Mucosa of rectum (tissue), 2 donors: ENCODE results near the gene ENTPD6.

Experiments used
- H3K27ac ChIP-seq, 2 donors: one replicate each; pipeline ENCODE4 v1.7.0; 2013; ENCODE audit warnings: inconsistent platforms in 2 of 2, low read depth in 2 of 2, low read length in 2 of 2
- H3K27me3 ChIP-seq, 2 donors: one replicate each; pipeline ENCODE4 v1.7.0; 2013; ENCODE audit warnings: low read length in 2 of 2; ENCODE audit not compliant: control insufficient read depth in 2 of 2, insufficient read depth in 2 of 2
- H3K36me3 ChIP-seq, 2 donors: one replicate each; pipeline ENCODE4 v1.7.0; 2013; ENCODE audit warnings: low read length in 2 of 2; ENCODE audit not compliant: control insufficient read depth in 2 of 2, insufficient read depth in 2 of 2
- H3K4me1 ChIP-seq, 2 donors: one replicate each; pipeline ENCODE4 v1.7.0; 2013; ENCODE audit warnings: low read length in 2 of 2, mild to moderate bottlenecking in 1 of 2; ENCODE audit not compliant: control insufficient read depth in 2 of 2, insufficient read depth in 2 of 2
- H3K4me3 ChIP-seq, 2 donors: one replicate each; pipeline ENCODE4 v1.7.0; 2013; ENCODE audit warnings: low read length in 2 of 2
- H3K9ac ChIP-seq, 2 donors: one replicate each; pipeline ENCODE4 v1.7.0; 2013; ENCODE audit warnings: low read length in 2 of 2, low read depth in 1 of 2, mild to moderate bottlenecking in 1 of 2
- H3K9me3 ChIP-seq, 2 donors: one replicate each; pipeline ENCODE4 v1.7.0; 2013; ENCODE audit warnings: low read length in 2 of 2; ENCODE audit not compliant: control insufficient read depth in 2 of 2
- donor health status: healthy.
- donor health status: Normal muscosa, but diverticular disease.

Gene ENTPD6

DNA sequence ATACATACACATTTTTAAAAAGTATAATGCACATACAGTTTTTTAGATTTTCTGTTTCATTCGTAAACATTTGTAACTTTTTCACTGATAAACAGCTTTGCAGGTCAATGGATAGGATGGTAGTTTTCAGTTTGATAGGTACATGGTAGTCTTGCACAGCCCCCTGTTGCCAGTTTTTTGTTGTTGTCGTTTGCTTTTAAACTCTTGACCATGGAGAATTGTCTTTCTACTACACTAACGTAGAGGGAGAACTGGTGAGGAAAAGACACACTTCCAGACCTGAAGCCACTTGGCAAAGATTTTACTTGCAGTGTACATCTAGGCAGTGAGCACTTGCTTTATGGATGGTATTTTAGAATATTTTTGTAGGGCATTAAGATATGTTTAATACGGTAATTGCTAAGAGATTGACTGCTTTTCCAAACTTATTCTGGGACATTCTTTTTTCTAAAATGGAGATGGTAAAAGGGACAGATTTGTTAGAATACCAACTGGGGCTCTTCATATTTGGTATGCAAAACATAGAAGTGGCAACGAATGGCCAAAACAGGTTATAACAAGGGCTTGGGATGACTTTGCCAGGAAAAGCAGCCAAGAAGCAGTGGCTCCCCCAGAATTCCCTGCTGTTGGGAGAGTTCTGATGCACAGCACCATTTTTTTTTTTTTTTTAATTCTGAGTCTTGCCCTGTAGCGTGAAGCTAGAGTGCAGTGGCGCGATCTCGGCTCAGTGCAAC lies 53.9 kb downstream of the ENTPD6 start:
- peaks cover 4 to 6% of the 10 kb centered on the region in 2 donors for H3K36me3 ChIP-seq
- H3K9ac ChIP-seq = peak overlapping the region; percentile 92 to 93
- peaks cover 43 to 60% of the 10 kb centered on the region in 2 donors for H3K4me1 ChIP-seq
- H3K9me3 ChIP-seq = no peaks in the 10 kb centered on the region
- H3K27ac ChIP-seq = peak overlapping the region; percentile 63 to 96
- H3K4me3 ChIP-seq = peak overlapping the region; percentile 91 to 93
- H3K27me3 ChIP-seq = no peaks in the 10 kb centered on the region

DNA sequence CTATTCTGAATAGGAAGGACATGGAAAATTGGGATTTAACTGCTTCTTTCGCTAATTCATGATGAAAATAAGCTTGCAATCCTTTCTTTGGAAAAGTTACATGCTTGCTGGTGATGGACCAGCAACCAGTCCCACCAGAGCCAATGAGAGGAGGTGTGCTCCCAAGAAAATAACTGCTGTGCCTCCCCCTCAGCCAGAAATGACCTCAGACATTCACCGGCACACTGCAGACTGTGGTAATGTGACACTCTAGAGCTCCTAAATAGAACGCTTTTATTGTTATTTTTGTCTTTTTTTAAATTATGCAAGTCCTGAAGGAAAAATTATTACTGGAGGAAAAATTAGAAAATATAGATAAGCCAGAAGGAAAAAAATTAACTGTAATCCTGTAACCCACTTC lies 55.0 kb downstream of the ENTPD6 start:
- Histone ChIP-seq H3K27me3 (no peaks in the 10 kb centered on the region), H3K4me3 (peak overlapping the region; percentile 91 to 93), H3K27ac (peak overlapping the region; percentile 63 to 96), H3K4me1 (peaks cover 49 to 70% of the 10 kb centered on the region in 2 donors), H3K36me3 (peaks cover 4 to 9% of the 10 kb centered on the region in 2 donors), H3K9me3 (no peaks in the 10 kb centered on the region), H3K9ac (peak overlapping the region in 1 of 2 donors; percentile 92)

DNA sequence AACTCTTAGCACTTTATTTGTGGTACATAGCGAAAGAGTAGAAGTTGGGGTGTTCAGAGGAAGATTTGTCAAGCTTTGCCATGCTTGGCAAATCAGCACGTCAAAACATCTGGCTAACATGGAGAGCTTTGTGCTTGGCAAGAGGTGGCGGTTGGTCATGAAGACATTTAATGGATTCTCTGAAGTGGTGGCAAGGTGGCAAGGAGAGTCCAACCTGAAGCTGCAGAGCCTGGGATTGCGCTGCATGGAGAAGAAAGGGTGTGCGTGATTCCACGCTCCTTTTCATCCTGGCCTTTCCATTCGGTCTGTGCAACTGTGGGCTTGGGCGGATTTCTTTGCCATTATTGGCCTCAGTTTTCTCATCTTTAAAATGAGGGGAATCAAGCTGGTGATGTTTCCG lies 55.5 kb downstream of the ENTPD6 start:
- Histone ChIP-seq H3K4me3 (peak overlapping the region; percentile 91 to 93), H3K36me3 (peaks cover 4 to 9% of the 10 kb centered on the region in 2 donors), H3K4me1 (peaks cover 49 to 66% of the 10 kb centered on the region in 2 donors), H3K27me3 (no peaks in the 10 kb centered on the region), H3K9ac (peak overlapping the region in 1 of 2 donors; percentile 92), H3K9me3 (no peaks in the 10 kb centered on the region), H3K27ac (peak overlapping the region in 1 of 2 donors; percentile 96)

DNA sequence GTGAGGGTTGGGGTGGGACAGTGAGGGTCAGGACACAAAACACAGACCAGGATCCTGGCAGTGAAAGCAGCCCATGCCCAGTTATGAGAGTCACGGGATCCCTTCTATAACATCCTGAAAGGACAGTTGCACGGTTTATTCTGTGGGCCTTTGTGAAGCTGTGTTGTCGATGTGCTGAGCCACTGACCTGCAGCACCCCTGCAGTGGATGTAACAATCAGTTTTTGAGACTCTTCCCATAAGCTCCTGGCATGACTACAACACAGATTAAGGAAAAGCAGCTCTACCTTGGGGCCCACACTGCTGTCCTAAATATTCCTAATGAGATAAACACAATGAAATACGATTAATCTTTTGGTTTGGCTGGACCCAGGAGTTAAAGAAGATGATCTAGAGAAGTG lies 56.0 kb downstream of the ENTPD6 start:
- Histone ChIP-seq H3K9ac (peak overlapping the region in 1 of 2 donors; percentile 92), H3K4me3 (peak overlapping the region; percentile 45 to 91)

DNA sequence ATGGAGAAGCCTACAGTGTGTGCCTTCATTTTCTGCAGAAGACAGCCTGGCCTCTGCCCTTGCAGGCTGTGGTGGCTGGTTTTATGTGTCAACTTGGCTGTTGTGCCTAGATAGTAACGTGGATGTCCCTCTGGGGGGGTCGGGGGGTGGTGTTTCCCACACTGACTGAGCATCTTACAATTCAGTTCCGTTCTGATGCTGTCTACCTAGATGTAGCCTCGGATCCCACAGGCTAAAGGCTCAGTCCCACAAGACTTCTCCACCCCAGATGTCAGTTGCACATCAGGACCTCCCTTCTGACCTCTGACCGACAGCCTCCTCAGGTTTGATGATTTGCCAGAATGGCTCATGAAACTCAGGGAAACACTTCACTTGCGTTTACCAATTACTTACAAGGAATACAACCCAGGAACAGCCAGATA lies 56.7 kb downstream of the ENTPD6 start:
- Histone ChIP-seq H3K9ac (peak overlapping the region; percentile 38 to 92), H3K27me3 (no peaks in the 10 kb centered on the region), H3K27ac (peak overlapping the region; percentile 84 to 96), H3K4me1 (peaks cover 38 to 65% of the 10 kb centered on the region in 2 donors), H3K9me3 (no peaks in the 10 kb centered on the region), H3K4me3 (peak overlapping the region; percentile 45 to 91), H3K36me3 (peaks cover 4 to 16% of the 10 kb centered on the region in 2 donors)

More for the DNA sequence above, 56.0 kb downstream of the ENTPD6 start:
- no peaks in the 10 kb centered on the region for H3K9me3 ChIP-seq
- H3K27me3 ChIP-seq = no peaks in the 10 kb centered on the region
- H3K4me1 ChIP-seq = peaks cover 44 to 64% of the 10 kb centered on the region in 2 donors
- H3K36me3 ChIP-seq = peaks cover 4 to 11% of the 10 kb centered on the region in 2 donors
- peak overlapping the region in 1 of 2 donors; percentile 96 for H3K27ac ChIP-seq

DNA sequence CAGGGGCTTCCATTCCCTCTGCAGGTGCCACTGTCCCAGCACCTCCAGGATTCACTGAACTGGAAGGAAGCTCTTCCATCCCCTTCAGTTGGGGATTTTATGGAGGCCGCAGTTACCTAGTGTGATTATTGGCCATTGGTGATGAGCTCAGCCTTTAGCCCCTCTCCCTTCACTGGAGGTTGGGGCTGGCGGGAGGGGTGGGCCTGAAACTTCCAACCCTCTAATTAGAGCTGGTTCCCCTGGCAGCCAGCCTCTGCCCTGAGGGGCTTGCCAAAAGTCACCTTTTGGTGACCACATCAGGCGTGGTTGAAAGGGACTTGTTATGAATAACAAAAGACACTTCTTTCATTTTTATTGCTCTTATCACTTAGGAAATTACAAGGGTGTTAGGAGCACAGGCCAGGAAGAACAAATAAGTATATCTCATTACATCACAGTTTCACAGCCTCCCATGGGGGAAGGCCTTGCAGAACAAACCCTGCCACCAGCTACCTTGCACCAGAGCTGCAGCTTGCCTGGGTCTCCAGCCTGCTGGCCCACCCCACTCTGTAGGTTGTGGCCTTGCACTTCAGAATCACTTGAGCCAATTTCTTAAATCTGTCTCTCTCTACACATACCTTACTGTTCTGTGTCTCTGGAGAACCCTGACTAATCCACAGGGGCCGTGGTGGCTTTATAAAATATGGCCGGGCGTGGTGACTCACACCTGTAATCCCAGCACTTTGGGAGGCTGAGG lies 57.3 kb downstream of the ENTPD6 start:
- Histone ChIP-seq H3K4me1 (peaks cover 38 to 70% of the 10 kb centered on the region in 2 donors), H3K27me3 (no peaks in the 10 kb centered on the region), H3K9ac (peak overlapping the region in 1 of 2 donors; percentile 92), H3K27ac (peak overlapping the region; percentile 84 to 96), H3K9me3 (no peaks in the 10 kb centered on the region), H3K36me3 (peaks cover 4 to 18% of the 10 kb centered on the region in 2 donors), H3K4me3 (peak overlapping the region in 1 of 2 donors; percentile 91)

DNA sequence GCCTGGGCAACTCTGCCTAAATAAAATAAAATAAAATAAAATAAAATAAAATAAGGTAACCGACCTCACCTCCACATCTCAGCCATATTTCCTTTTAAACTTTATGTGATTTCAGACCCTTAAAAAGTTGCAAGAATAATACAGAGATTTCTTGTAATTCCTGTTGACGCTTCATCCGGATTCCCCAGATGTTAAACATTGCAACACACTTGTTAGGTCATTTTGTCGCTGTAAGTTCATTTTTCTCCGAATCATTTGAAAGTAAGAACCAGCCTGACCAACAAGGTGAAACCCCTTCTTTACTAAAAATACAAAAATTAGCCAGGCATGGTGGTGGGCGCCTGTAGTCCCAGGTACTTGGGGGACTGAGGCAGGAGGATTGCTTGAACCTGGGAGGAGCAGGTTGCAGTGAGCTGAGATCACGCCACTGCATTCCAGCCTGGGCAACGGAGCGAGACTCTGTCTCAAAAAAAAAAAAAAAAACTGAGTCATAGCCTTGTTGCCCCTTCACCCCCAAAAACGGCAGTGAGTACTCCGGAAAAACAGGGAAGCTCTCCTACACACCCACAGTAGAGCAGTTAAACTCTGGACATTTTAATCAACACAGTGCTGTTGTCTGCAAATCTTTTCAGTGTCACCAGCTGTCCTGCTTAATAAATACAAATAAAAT lies 58.2 kb downstream of the ENTPD6 start:
- Histone ChIP-seq H3K27me3 (no peaks in the 10 kb centered on the region), H3K36me3 (peaks cover 4 to 21% of the 10 kb centered on the region in 2 donors), H3K9me3 (no peaks in the 10 kb centered on the region), H3K4me3 (no peak overlapping the region), H3K27ac (peak overlapping the region in 1 of 2 donors; percentile 96), H3K4me1 (peaks cover 38 to 76% of the 10 kb centered on the region in 2 donors), H3K9ac (peak overlapping the region in 1 of 2 donors; percentile 27)

DNA sequence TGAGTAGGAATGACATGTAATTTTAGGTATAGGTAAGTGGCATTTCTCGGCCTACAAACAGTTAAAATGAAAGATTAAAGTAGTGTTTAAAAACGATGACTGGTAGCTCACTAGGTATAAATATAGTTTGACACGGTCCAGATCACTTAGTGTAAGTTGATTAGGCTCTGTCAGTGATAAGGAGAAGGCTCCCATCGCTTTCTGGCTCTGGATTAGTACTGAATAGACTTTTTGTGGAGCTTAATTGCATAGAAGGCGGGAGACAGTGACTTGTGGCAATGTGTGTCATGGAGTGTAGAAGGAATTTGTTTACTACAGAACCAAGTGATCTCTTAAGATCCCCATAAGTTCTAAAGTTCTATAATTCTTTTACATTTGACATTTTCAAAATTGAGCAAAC lies 59.1 kb downstream of the ENTPD6 start:
- H3K27ac ChIP-seq = peak overlapping the region; percentile 61 to 94
- H3K4me3 ChIP-seq = no peak overlapping the region
- peaks cover 34 to 77% of the 10 kb centered on the region in 2 donors for H3K4me1 ChIP-seq
- no peaks in the 10 kb centered on the region for H3K27me3 ChIP-seq
- H3K9me3 ChIP-seq = no peaks in the 10 kb centered on the region
- peaks cover 4 to 24% of the 10 kb centered on the region in 2 donors for H3K36me3 ChIP-seq
- H3K9ac ChIP-seq = peak overlapping the region in 1 of 2 donors; percentile 72

DNA sequence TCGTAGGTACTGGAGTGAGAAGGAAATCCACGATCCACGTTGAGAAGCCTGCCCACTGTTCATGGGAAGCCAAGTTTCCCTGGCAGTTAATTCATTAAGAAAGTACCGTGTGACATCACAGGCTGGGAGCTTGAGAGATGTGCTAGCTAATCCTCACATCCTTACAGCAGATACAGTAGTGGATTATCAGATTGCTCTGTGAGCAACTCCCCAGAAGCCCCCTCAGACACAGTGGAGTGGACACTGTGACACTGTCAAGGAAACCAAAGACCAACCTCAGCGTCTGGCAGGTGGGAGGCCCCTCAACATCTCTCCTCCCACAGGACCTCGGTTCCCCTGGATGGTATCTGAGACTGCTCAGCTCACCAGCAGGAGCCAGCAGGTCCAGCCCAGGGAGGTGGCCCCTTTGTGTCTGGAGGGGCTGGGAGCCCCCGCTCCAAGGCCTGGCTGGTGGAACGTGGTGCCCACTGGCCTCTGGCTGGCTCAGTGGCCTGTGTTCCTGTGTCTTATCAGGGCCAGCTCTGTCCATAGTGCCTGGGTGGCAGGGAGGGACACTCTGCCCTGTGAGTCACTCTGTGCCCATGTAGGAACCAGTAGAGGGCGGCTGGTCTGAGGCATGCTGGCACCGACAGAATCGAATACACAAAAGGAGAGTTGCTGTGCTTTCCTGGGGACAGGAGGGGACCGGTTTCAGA lies 59.6 kb downstream of the ENTPD6 start:
- Histone ChIP-seq H3K36me3 (peaks cover 4 to 29% of the 10 kb centered on the region in 2 donors), H3K9ac (peak overlapping the region in 1 of 2 donors; percentile 72), H3K4me3 (peak overlapping the region in 1 of 2 donors; percentile 0), H3K27ac (peak overlapping the region; percentile 61 to 94), H3K27me3 (no peaks in the 10 kb centered on the region), H3K4me1 (peaks cover 37 to 81% of the 10 kb centered on the region in 2 donors), H3K9me3 (no peaks in the 10 kb centered on the region)
